ENCODE measurements around the gene UNC79. TPM values are rescaled to one million over a fixed set of nuclear protein-coding genes. Genes with fewer than 3 reads are reported as not detected.

The UNC79 gene
- total and polyA plus RNA-seq, 4 donors, result 0.03 to 0.94 (median 0.14) TPM

DNA sequence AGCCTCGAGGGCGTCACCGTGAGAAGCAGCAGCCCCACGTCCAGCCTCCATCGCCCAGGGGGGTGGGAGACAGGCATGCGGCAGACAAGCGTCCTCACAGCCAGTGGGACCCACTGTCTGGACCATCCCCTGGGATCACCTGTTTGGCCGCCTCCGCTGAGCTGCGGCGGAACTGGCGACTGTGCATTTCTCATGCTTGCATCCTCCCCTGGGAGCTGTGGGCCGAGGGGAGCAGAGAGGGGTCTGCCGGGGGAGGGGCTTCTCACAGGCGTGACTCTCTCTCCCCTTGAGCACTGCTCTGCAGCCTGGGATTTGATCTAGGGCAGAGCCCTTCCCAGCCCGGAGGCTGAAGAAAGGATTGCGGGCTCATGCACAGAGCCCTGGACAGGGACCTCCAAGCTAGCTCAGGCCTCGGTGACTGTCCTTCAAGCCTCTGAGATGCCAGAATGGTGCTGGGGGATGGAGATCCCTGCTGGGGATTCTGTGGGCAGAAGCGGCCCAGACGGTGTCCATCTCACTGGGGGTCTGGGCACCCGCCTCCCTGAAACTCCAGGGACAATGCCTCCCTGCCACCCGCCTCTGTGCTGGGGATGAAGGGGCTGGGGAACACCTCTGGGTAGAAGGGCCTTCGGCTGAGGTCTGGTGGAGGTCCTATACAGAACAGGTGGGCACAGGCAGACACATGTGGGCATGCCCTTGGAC lies 296.5 kb downstream of the UNC79 start:
- Histone ChIP-seq H3K9me3 (ENCODE audit: control insufficient read depth in 4 of 4, insufficient read depth in 3 of 4, low read length in 3 of 4) (peaks cover 0 to 3% (median 0%) of the 10 kb centered on the region in 4 donors), H3K9ac (ENCODE audit: insufficient read depth in 1 of 2, low read length in 2 of 2) (no peak overlapping the region), H3K4me1 (ENCODE audit: control insufficient read depth in 5 of 5, insufficient read depth in 5 of 5, low read length in 5 of 5) (no peaks in the 10 kb centered on the region), H3K27me3 (ENCODE audit: control insufficient read depth in 3 of 3, insufficient read depth in 3 of 3, low read length in 2 of 3) (no peaks in the 10 kb centered on the region), H3K27ac (ENCODE audit: low read depth in 1 of 2, low read length in 1 of 2) (no peak overlapping the region), H3K4me3 (no peak overlapping the region), H3K36me3 (ENCODE audit: control insufficient read depth in 4 of 4, insufficient read depth in 4 of 4, low read length in 4 of 4) (no peaks in the 10 kb centered on the region)
- DNase-seq, result no peak
- ATAC-seq (ENCODE audit: insufficient read depth, low FRiP score), result no peak
- TF ChIP-seq, protein P1, sequence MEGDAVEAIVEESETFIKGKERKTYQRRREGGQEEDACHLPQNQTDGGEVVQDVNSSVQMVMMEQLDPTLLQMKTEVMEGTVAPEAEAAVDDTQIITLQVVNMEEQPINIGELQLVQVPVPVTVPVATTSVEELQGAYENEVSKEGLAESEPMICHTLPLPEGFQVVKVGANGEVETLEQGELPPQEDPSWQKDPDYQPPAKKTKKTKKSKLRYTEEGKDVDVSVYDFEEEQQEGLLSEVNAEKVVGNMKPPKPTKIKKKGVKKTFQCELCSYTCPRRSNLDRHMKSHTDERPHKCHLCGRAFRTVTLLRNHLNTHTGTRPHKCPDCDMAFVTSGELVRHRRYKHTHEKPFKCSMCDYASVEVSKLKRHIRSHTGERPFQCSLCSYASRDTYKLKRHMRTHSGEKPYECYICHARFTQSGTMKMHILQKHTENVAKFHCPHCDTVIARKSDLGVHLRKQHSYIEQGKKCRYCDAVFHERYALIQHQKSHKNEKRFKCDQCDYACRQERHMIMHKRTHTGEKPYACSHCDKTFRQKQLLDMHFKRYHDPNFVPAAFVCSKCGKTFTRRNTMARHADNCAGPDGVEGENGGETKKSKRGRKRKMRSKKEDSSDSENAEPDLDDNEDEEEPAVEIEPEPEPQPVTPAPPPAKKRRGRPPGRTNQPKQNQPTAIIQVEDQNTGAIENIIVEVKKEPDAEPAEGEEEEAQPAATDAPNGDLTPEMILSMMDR (IDR thresholded peaks at IDR 0.05; ENCODE audit: control extremely low read depth, extremely low read depth), result no peak
- WGBS, 2 donors, result 80 to 89% methylated on average over 23 of the region's 23 CpGs

DNA sequence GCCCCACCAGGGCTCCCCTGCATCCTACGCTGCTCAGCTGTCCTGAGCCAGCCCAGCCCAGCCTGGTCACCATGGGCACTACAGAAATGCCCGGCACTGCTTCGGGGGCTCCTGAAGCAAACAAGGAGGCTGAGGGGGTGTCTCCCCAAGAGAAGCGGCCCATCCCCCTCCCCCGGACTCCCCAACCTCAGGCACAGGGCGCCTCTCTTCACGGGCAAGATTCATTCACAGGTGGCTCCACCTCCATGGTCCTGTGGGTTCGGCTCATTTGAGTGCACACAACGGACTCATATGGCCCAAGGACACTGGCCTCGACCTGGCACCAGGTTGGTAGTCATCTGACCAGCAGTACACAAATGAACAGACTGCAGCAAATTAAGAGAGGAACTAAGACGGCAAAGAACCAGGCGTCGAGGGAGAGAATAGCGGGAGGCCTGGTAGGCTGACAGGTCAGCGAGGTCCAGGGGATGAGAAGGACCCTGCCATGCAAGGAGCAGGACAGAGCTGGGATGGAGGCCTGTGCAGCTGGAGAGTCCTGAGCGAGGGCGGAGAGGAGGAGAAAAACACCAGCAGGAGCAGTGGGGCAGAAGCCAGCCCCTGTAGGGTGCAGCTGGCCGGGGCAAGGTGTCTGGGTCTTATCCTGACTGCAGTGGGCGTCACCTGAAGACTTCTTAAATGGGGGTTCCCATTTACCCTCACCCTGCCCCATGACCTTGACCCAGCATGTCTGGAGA lies 297.3 kb downstream of the UNC79 start:
- no peak overlapping the region for H3K4me3 ChIP-seq
- H3K27ac ChIP-seq (ENCODE audit: low read depth in 1 of 2, low read length in 1 of 2), result no peak overlapping the region
- H3K9me3 ChIP-seq (ENCODE audit: control insufficient read depth in 4 of 4, insufficient read depth in 3 of 4, low read length in 3 of 4), result peaks cover 0 to 3% (median 0%) of the 10 kb centered on the region in 4 donors
- ATAC-seq (ENCODE audit: insufficient read depth, low FRiP score) (no peak), DNase-seq (no peak)
- WGBS, 2 donors, result 91 to 93% methylated on average over 19 of the region's 19 CpGs
- no peaks in the 10 kb centered on the region for H3K36me3 ChIP-seq (ENCODE audit: control insufficient read depth in 4 of 4, insufficient read depth in 4 of 4, low read length in 4 of 4)
- no peak overlapping the region for H3K9ac ChIP-seq (ENCODE audit: insufficient read depth in 1 of 2, low read length in 2 of 2)
- H3K4me1 ChIP-seq (ENCODE audit: control insufficient read depth in 5 of 5, insufficient read depth in 5 of 5, low read length in 5 of 5), result no peaks in the 10 kb centered on the region
- TF ChIP-seq, protein P1 (IDR thresholded peaks at IDR 0.05; ENCODE audit: control extremely low read depth, extremely low read depth), result no peak
- H3K27me3 ChIP-seq (ENCODE audit: control insufficient read depth in 3 of 3, insufficient read depth in 3 of 3, low read length in 2 of 3), result no peaks in the 10 kb centered on the region

DNA sequence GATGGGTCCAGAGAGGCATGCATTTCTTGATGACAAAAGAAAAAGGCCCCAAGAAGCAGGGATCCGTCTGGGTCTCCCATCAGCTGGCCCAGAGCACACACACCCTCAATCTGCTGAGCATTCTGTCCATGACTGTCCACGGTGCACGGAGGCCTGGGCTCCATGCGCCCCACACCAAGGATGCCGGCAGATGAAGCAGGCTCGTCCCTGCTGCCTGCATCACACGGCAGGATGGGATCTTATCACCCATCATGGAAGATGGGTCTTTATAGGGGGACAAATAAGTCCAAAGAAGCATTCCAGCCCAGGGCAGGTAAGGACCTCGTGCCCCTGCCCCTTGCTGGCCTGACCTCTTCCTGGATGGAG lies 297.9 kb downstream of the UNC79 start:
- H3K36me3 ChIP-seq (ENCODE audit: control insufficient read depth in 4 of 4, insufficient read depth in 4 of 4, low read length in 4 of 4), result no peaks in the 10 kb centered on the region
- ATAC-seq (ENCODE audit: insufficient read depth, low FRiP score) (no peak), DNase-seq (no peak)
- TF ChIP-seq, protein P1 (IDR thresholded peaks at IDR 0.05; ENCODE audit: control extremely low read depth, extremely low read depth), result no peak
- no peak overlapping the region for H3K27ac ChIP-seq (ENCODE audit: low read depth in 1 of 2, low read length in 1 of 2)
- 91 to 93% methylated on average over 8 of the region's 8 CpGs for whole genome bisulfite sequencing, 2 donors
- no peaks in the 10 kb centered on the region for H3K27me3 ChIP-seq (ENCODE audit: control insufficient read depth in 3 of 3, insufficient read depth in 3 of 3, low read length in 2 of 3)
- H3K4me3 ChIP-seq, result no peak overlapping the region
- H3K9me3 ChIP-seq (ENCODE audit: control insufficient read depth in 4 of 4, insufficient read depth in 3 of 4, low read length in 3 of 4), result peaks cover 0 to 3% (median 0%) of the 10 kb centered on the region in 4 donors
- H3K4me1 ChIP-seq (ENCODE audit: control insufficient read depth in 5 of 5, insufficient read depth in 5 of 5, low read length in 5 of 5), result no peaks in the 10 kb centered on the region
- H3K9ac ChIP-seq (ENCODE audit: insufficient read depth in 1 of 2, low read length in 2 of 2), result no peak overlapping the region

Measured in lung (tissue), 12 donors.